ENCODE results near the gene GNG2. TPM values are rescaled to one million over a fixed set of nuclear protein-coding genes. Genes with fewer than 3 reads are reported as not detected.

The GNG2 gene
- total and polyA plus RNA-seq, 10 of the 15 experiments (the other 5 are each of a cell fraction or from before 2014, with no cell fraction given) = 31.6 to 114 (median 66.4) TPM

DNA sequence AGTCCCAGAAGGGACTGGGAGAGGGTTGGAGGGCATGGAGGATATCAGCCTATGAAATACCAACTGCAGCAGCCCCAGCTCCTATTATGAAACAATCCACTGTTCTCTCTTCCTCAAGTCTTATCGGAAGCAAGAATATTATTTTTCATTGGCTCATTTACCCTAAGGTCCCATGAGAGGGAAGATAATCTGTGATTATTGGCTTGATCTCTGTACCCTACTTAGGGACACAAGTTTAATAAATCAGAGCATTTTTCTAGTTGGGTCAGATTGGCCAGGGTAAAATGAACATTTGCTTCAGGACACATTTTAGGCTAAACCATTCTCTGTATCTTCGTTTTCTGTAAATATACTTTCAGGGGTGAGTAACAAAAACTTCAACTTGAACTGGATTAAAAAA, 43.1 kb upstream of the GNG2 start:
- H3K9ac ChIP-seq (ENCODE audit: control insufficient read depth, insufficient read depth, low read length) = no peak overlapping the region
- no TSS peak for BruUV-seq (replicated peaks)
- POLR2A ChIA-PET = no interaction called here
- CTCF ChIA-PET = no interaction called here
- no peak for DNase-seq (ENCODE audit: low read depth, low spot score)
- TF ChIP-seq, protein P1, sequence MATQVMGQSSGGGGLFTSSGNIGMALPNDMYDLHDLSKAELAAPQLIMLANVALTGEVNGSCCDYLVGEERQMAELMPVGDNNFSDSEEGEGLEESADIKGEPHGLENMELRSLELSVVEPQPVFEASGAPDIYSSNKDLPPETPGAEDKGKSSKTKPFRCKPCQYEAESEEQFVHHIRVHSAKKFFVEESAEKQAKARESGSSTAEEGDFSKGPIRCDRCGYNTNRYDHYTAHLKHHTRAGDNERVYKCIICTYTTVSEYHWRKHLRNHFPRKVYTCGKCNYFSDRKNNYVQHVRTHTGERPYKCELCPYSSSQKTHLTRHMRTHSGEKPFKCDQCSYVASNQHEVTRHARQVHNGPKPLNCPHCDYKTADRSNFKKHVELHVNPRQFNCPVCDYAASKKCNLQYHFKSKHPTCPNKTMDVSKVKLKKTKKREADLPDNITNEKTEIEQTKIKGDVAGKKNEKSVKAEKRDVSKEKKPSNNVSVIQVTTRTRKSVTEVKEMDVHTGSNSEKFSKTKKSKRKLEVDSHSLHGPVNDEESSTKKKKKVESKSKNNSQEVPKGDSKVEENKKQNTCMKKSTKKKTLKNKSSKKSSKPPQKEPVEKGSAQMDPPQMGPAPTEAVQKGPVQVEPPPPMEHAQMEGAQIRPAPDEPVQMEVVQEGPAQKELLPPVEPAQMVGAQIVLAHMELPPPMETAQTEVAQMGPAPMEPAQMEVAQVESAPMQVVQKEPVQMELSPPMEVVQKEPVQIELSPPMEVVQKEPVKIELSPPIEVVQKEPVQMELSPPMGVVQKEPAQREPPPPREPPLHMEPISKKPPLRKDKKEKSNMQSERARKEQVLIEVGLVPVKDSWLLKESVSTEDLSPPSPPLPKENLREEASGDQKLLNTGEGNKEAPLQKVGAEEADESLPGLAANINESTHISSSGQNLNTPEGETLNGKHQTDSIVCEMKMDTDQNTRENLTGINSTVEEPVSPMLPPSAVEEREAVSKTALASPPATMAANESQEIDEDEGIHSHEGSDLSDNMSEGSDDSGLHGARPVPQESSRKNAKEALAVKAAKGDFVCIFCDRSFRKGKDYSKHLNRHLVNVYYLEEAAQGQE (IDR thresholded peaks at IDR 0.05; ENCODE audit: low read depth, low read length) = no peak
- TF ChIP-seq SMARCA5 (IDR thresholded peaks at IDR 0.05) (no peak), RUNX3 (IDR thresholded peaks at IDR 0.05; ENCODE audit: low read length) (no peak), RB1 (IDR thresholded peaks at IDR 0.05; ENCODE audit: borderline replicate concordance) (no peak), RCOR1 (conservative IDR thresholded peaks at IDR 0.05; ENCODE audit: low read depth, low read length) (no peak), NFXL1 (IDR thresholded peaks at IDR 0.05; ENCODE audit: borderline replicate concordance) (no peak), ESRRA (IDR thresholded peaks at IDR 0.05; ENCODE audit: low read length) (no peak), KLF5 (IDR thresholded peaks at IDR 0.05; ENCODE audit: partially characterized antibody) (no peak), SUPT20H (IDR thresholded peaks at IDR 0.05; ENCODE audit: borderline replicate concordance, control insufficient read depth, low read depth, low read length) (no peak)
- TF ChIP-seq, protein P2, sequence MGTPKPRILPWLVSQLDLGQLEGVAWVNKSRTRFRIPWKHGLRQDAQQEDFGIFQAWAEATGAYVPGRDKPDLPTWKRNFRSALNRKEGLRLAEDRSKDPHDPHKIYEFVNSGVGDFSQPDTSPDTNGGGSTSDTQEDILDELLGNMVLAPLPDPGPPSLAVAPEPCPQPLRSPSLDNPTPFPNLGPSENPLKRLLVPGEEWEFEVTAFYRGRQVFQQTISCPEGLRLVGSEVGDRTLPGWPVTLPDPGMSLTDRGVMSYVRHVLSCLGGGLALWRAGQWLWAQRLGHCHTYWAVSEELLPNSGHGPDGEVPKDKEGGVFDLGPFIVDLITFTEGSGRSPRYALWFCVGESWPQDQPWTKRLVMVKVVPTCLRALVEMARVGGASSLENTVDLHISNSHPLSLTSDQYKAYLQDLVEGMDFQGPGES (IDR thresholded peaks at IDR 0.05) = no peak
- TF ChIP-seq, protein P3, sequence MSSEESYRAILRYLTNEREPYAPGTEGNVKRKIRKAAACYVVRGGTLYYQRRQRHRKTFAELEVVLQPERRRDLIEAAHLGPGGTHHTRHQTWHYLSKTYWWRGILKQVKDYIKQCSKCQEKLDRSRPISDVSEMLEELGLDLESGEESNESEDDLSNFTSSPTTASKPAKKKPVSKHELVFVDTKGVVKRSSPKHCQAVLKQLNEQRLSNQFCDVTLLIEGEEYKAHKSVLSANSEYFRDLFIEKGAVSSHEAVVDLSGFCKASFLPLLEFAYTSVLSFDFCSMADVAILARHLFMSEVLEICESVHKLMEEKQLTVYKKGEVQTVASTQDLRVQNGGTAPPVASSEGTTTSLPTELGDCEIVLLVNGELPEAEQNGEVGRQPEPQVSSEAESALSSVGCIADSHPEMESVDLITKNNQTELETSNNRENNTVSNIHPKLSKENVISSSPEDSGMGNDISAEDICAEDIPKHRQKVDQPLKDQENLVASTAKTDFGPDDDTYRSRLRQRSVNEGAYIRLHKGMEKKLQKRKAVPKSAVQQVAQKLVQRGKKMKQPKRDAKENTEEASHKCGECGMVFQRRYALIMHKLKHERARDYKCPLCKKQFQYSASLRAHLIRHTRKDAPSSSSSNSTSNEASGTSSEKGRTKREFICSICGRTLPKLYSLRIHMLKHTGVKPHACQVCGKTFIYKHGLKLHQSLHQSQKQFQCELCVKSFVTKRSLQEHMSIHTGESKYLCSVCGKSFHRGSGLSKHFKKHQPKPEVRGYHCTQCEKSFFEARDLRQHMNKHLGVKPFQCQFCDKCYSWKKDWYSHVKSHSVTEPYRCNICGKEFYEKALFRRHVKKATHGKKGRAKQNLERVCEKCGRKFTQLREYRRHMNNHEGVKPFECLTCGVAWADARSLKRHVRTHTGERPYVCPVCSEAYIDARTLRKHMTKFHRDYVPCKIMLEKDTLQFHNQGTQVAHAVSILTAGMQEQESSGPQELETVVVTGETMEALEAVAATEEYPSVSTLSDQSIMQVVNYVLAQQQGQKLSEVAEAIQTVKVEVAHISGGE (CRISPR knock-in tag; IDR thresholded peaks at IDR 0.05) = no peak
- in situ Hi-C loops (cut with MboI) (no loop called here), intact Hi-C loops (cut with micrococcal nuclease; ENCODE audit: unreplicated experiment) (no loop called here)
- ATAC-seq = no peak
- RAD21 ChIA-PET (ENCODE audit: unreplicated experiment) = no interaction called here
- FAIRE-seq = no peak
- H3K36me3 ChIP-seq (ENCODE audit: control insufficient read depth in 2 of 2, insufficient read depth in 2 of 2, low read length in 1 of 2) = no peaks in the 10 kb centered on the region
- no peak overlapping the region for H3K4me2 ChIP-seq (ENCODE audit: control insufficient read depth, insufficient read depth)
- SMC1A ChIA-PET (ENCODE audit: uncharacterized antibody, unreplicated experiment) = interaction anchor here (1.7 kb wide), 1 partner anchor 9 kb away, joined by 4 read pairs; no protein-coding TSS in a partner anchor
- no peak overlapping the region for H3K27ac ChIP-seq (ENCODE audit: control insufficient read depth, insufficient read depth)
- no peaks in the 10 kb centered on the region for H3K4me1 ChIP-seq (ENCODE audit: control insufficient read depth, insufficient read depth, low read length)
- H3K27me3 ChIP-seq (replicated peaks in 1 of 2; ENCODE audit: control insufficient read depth in 2 of 2, insufficient read depth in 2 of 2, low read length in 1 of 2) = no peaks in the 10 kb centered on the region
- no peak overlapping the region for H3K4me3 ChIP-seq
- H3K9me3 ChIP-seq (replicated peaks; ENCODE audit: control insufficient read depth, insufficient read depth, low read length) = no peaks in the 10 kb centered on the region
- 50% methylated on average over 2 of the region's 2 CpGs for WGBS (ENCODE audit: insufficient coverage, insufficient replicate concordance, low lambda C conversion rate, missing lambda C conversion rate)
- no peaks in the 10 kb centered on the region for H3K79me2 ChIP-seq (ENCODE audit: control insufficient read depth, insufficient read depth, low read length)
- H2AFZ ChIP-seq (ENCODE audit: control insufficient read depth, low read depth, low read length) = no peak overlapping the region
- no peaks in the 10 kb centered on the region for H4K20me1 ChIP-seq (ENCODE audit: control insufficient read depth, insufficient read depth)
